HepG2 (cell line): Measurements from ENCODE around the gene AUTS2. TPM values are rescaled to one million over a fixed set of nuclear protein-coding genes. Genes with fewer than 3 reads are reported as not detected.

Experiments used
- ATAC-seq: fragments of 200-7000 bp; cut with Tn5 transposase; 3 replicates; pipeline ENCODE4 v1.9.1; 2020; ENCODE audit warnings: mild to moderate bottlenecking, moderate library complexity
- BruUV-seq: library from RNA; stranded (reverse); fragments of 400-500 nt; replicated peaks from 2 replicates; lab custom pipeline; 2021; lab: Mats Ljungman, UMichigan
- CTCF ChIA-PET: fragments of 300-600 bp; formaldehyde crosslinking; extraction: SDS; loops from one replicate; lab custom pipeline; 2021; ENCODE audit warnings: low total read pairs, inconsistent platforms, low intra/inter-chr PET ratio; lab: Yijun Ruan, JAX
- POLR2A ChIA-PET: fragments of 350-600 bp; sonication (Branson Sonifier 250); formaldehyde crosslinking; loops from one replicate; lab custom pipeline; 2020; ENCODE audit warnings: antibody characterized with exemption, inconsistent platforms; lab: Yijun Ruan, JAX
- DNase-seq: peaks from one replicate; pipeline ENCODE4 v3.0.0-alpha.2; 2015; ENCODE audit warnings: low spot score
- FAIRE-seq: peaks from 3 replicates; lab custom pipeline; 2011; peaks lifted over from hg19 to GRCh38; lab: Jason Lieb, UNC
- H2AFZ ChIP-seq: one replicate; pipeline ENCODE4 v1.6.1; 2011; ENCODE audit warnings: low read length, inconsistent platforms
- H3K27ac ChIP-seq: fragments of 300-600 bp; 3 replicates; pipeline ENCODE4 v1.8.0; 2011; ENCODE audit warnings: mixed run types, mild to moderate bottlenecking, mixed read lengths, low read length, inconsistent platforms; ENCODE audit not compliant: insufficient read depth; ENCODE audit errors: extremely low read length
- H3K27me3 ChIP-seq, 2 experiments: fragments of 200-600 bp in 1 of 2; 2 replicates in 1 of 2; 3 replicates in 1 of 2; pipeline versions ENCODE4 v1.6.0 to v1.8.0; 2011; ENCODE audit warnings: low read length in 2 of 2, mild to moderate bottlenecking in 2 of 2, moderate library complexity in 2 of 2, inconsistent platforms in 1 of 2; ENCODE audit not compliant: insufficient read depth in 2 of 2, control insufficient read depth in 1 of 2
- H3K36me3 ChIP-seq, 2 experiments: fragments of 200-600 bp in 1 of 2; replicated peaks in 1 of 2; 2 replicates in 1 of 2; 3 replicates in 1 of 2; pipeline versions ENCODE4 v1.5.1 to v1.8.0; 2011; ENCODE audit warnings: low read length in 2 of 2, inconsistent platforms in 1 of 2; ENCODE audit not compliant: insufficient read depth in 2 of 2, control insufficient read depth in 1 of 2
- H3K4me1 ChIP-seq: 2 replicates; pipeline ENCODE4 v1.5.1; 2012; ENCODE audit warnings: low read length, inconsistent platforms; ENCODE audit not compliant: insufficient read depth
- H3K4me2 ChIP-seq: 2 replicates; pipeline ENCODE4 v1.6.0; 2011; ENCODE audit warnings: low read depth, low read length, inconsistent platforms
- H3K4me3 ChIP-seq, 3 experiments: fragments of 200-600 bp in 1 of 3; sonication (generic), shearing (Covaris generic) in 1 of 3; replicated peaks in 1 of 3; 2 replicates each; pipeline ENCODE4 v1.5.1; 2011 to 2016; ENCODE audit warnings: low read length in 3 of 3, inconsistent platforms in 2 of 3, low read depth in 2 of 3, mild to moderate bottlenecking in 2 of 3, control low read depth in 1 of 3, mixed read lengths in 1 of 3; ENCODE audit not compliant: insufficient read depth in 1 of 3
- H3K79me2 ChIP-seq: one replicate; pipeline ENCODE4 v1.6.1; 2011; ENCODE audit warnings: low read length, inconsistent platforms; ENCODE audit not compliant: insufficient read depth
- H3K9ac ChIP-seq: 2 replicates; pipeline ENCODE4 v1.6.0; 2011; ENCODE audit warnings: mild to moderate bottlenecking, low read depth, low read length, inconsistent platforms; ENCODE audit not compliant: insufficient read depth
- H3K9me3 ChIP-seq: 2 replicates; pipeline ENCODE4 v1.5.1; 2012; ENCODE audit warnings: mild to moderate bottlenecking, low read length
- H4K20me1 ChIP-seq: 2 replicates; pipeline ENCODE4 v1.6.0; 2011; ENCODE audit warnings: inconsistent platforms, mild to moderate bottlenecking, low read length, moderate library complexity; ENCODE audit not compliant: insufficient read depth
- DBP ChIP-seq: sonication (generic); formaldehyde crosslinking; IDR thresholded peaks from 2 replicates; pipeline ENCODE4 v1.4.0; 2020; ENCODE audit warnings: missing genetic modification reagents; ENCODE audit errors: not compliant biosample characterization
- JARID2 ChIP-seq: sonication (generic); formaldehyde crosslinking; IDR thresholded peaks from 2 replicates; pipeline ENCODE4 v1.8.1; 2023; ENCODE audit warnings: missing genetic modification reagents, inconsistent platforms; ENCODE audit not compliant: insufficient replicate concordance
- MEF2D ChIP-seq: sonication (generic); formaldehyde crosslinking; IDR thresholded peaks from 2 replicates; pipeline ENCODE4 v1.5.1; 2020; ENCODE audit warnings: mild to moderate bottlenecking, missing genetic modification reagents
- POLR2A ChIP-seq, 2 experiments: IDR thresholded peaks; 2 replicates each; pipeline ENCODE4 v1.6.1; 2011; ENCODE audit warnings: low read depth in 2 of 2, low read length in 2 of 2, mild to moderate bottlenecking in 1 of 2, moderate library complexity in 1 of 2; ENCODE audit not compliant: insufficient read depth in 1 of 2
- REXO4 ChIP-seq: sonication (generic); formaldehyde crosslinking; IDR thresholded peaks from 2 replicates; pipeline ENCODE4 v1.8.0; 2022; ENCODE audit warnings: missing genetic modification reagents, mild to moderate bottlenecking, borderline replicate concordance
- ZNF260 ChIP-seq: sonication (generic); formaldehyde crosslinking; IDR thresholded peaks from 2 replicates; pipeline ENCODE4 v1.4.0; 2020; ENCODE audit warnings: missing genetic modification reagents, low read depth, mild to moderate bottlenecking, borderline replicate concordance
- ZNF33A ChIP-seq: sonication (generic); formaldehyde crosslinking; IDR thresholded peaks from 2 replicates; pipeline ENCODE4 v1.5.1; 2020; ENCODE audit warnings: missing genetic modification reagents, mild to moderate bottlenecking, moderate library complexity, borderline replicate concordance
- ZNF460 ChIP-seq: sonication (generic); formaldehyde crosslinking; IDR thresholded peaks from 2 replicates; pipeline ENCODE4 v1.5.1; 2020; ENCODE audit warnings: missing genetic modification reagents, mild to moderate bottlenecking, borderline replicate concordance
- WGBS: methylation state at CpG from one replicate; pipeline ENCODE4 v1.1.6; 2017; ENCODE audit warnings: low lambda C conversion rate; 5-methylcytosine and 5-hydroxymethylcytosine counted together
- in situ Hi-C: cut with HindIII; loops from 2 replicates; pipeline ENCODE4 v1.10.0; 2017; ENCODE audit warnings: low pct_unique_long_range_greater_than_20kb; ENCODE audit not compliant: extremely low pct_ligation_motif_present
- intact Hi-C: fragments of 100-400 bp; cut with micrococcal nuclease; formaldehyde crosslinking; loops from one replicate; pipeline ENCODE4 v1.10.0; 2022; ENCODE audit not compliant: unreplicated experiment
- polyA plus RNA-seq, 8 experiments: library from polyadenylated mRNA; depleted of rRNA in 3 of 8; stranded (reverse) in 7 of 8; unstranded in 1 of 8; fragments of >200 nt; fragmentation: Illumina TruSeq in 4 of 8; extraction: Trizol in 4 of 8; gene quantifications; 2 replicates each; pipeline versions ENCODE4 v1.2.1 to v1.2.3, GENCODE V29; 2011 to 2016; ENCODE audit warnings: low read depth in 4 of 8, missing spikeins in 1 of 8, mixed read lengths in 1 of 8; ENCODE audit not compliant: insufficient read depth in 1 of 8
- total RNA-seq, 5 experiments: library from RNA; depleted of rRNA; stranded (reverse); fragments of >200 nt; fragmentation: Illumina TruSeq; extraction: Trizol; gene quantifications; 2 replicates each; pipeline ENCODE4 v1.2.3, GENCODE V29; 2016; ENCODE audit warnings: low read depth in 1 of 5
- TF ChIP-seq, protein P1 (sequence below): sonication (generic); formaldehyde crosslinking; IDR thresholded peaks from 2 replicates; pipeline ENCODE4 v1.4.0; 2020; ENCODE audit warnings: mild to moderate bottlenecking, low read depth, missing genetic modification reagents
- TF ChIP-seq, protein P2 (sequence below): sonication (generic); formaldehyde crosslinking; IDR thresholded peaks from 2 replicates; pipeline ENCODE4 v1.4.0; 2020; ENCODE audit warnings: missing genetic modification reagents, borderline replicate concordance
- TF ChIP-seq, protein P3 (sequence below): sonication (generic); formaldehyde crosslinking; IDR thresholded peaks from 2 replicates; pipeline ENCODE4 v1.4.0; 2020; ENCODE audit warnings: mild to moderate bottlenecking, missing genetic modification reagents, borderline replicate concordance
- TF ChIP-seq, protein P4 (sequence below): sonication (generic); formaldehyde crosslinking; IDR thresholded peaks from 2 replicates; pipeline ENCODE4 v1.8.0; 2022; ENCODE audit warnings: mild to moderate bottlenecking, missing genetic modification reagents, moderate library complexity

The AUTS2 gene
- total and polyA plus RNA-seq, 2 of the 13 experiments (the other 11 are each of a cell fraction or from before 2014, with no cell fraction given), result 0.38 TPM; not detected in 1

GRCh38 chr7:70631718-70632117, 1033.4 kb downstream of the AUTS2 start (continued):
- TF ChIP-seq ZNF33A, result no peak

- in situ Hi-C loops (no loop called here), intact Hi-C loops (no loop called here)
- Histone ChIP-seq H3K4me3 (no peak overlapping the region), H4K20me1 (no peaks in the 10 kb centered on the region), H3K27ac (no peak overlapping the region), H3K4me1 (no peaks in the 10 kb centered on the region), H3K4me2 (no peak overlapping the region), H3K27me3 (no peaks in the 10 kb centered on the region; a peak in 1 of 5 replicates), H3K9ac (no peak overlapping the region), H2AFZ (no peak overlapping the region), H3K36me3 (no peaks in the 10 kb centered on the region), H3K9me3 (no peaks in the 10 kb centered on the region), H3K79me2 (no peaks in the 10 kb centered on the region)
- DNase-seq, result no peak
- FAIRE-seq, result no peak
- POLR2A ChIA-PET, result no interaction called here
- ATAC-seq, result no peak
- BruUV-seq, result no TSS peak
- CTCF ChIA-PET, result no interaction called here
- 2% methylated on average over 5 of the region's 5 CpGs for WGBS
- TF ChIP-seq, protein P1, sequence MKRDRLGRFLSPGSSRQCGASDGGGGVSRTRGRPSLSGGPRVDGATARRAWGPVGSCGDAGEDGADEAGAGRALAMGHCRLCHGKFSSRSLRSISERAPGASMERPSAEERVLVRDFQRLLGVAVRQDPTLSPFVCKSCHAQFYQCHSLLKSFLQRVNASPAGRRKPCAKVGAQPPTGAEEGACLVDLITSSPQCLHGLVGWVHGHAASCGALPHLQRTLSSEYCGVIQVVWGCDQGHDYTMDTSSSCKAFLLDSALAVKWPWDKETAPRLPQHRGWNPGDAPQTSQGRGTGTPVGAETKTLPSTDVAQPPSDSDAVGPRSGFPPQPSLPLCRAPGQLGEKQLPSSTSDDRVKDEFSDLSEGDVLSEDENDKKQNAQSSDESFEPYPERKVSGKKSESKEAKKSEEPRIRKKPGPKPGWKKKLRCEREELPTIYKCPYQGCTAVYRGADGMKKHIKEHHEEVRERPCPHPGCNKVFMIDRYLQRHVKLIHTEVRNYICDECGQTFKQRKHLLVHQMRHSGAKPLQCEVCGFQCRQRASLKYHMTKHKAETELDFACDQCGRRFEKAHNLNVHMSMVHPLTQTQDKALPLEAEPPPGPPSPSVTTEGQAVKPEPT (CRISPR knock-in tag), result no peak
- no peak for TF ChIP-seq ZNF260
- TF ChIP-seq, protein P2, sequence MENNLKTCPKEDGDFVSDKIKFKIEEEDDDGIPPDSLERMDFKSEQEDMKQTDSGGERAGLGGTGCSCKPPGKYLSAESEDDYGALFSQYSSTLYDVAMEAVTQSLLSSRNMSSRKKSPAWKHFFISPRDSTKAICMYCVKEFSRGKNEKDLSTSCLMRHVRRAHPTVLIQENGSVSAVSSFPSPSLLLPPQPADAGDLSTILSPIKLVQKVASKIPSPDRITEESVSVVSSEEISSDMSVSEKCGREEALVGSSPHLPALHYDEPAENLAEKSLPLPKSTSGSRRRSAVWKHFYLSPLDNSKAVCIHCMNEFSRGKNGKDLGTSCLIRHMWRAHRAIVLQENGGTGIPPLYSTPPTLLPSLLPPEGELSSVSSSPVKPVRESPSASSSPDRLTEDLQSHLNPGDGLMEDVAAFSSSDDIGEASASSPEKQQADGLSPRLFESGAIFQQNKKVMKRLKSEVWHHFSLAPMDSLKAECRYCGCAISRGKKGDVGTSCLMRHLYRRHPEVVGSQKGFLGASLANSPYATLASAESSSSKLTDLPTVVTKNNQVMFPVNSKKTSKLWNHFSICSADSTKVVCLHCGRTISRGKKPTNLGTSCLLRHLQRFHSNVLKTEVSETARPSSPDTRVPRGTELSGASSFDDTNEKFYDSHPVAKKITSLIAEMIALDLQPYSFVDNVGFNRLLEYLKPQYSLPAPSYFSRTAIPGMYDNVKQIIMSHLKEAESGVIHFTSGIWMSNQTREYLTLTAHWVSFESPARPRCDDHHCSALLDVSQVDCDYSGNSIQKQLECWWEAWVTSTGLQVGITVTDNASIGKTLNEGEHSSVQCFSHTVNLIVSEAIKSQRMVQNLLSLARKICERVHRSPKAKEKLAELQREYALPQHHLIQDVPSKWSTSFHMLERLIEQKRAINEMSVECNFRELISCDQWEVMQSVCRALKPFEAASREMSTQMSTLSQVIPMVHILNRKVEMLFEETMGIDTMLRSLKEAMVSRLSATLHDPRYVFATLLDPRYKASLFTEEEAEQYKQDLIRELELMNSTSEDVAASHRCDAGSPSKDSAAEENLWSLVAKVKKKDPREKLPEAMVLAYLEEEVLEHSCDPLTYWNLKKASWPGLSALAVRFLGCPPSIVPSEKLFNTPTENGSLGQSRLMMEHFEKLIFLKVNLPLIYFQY (CRISPR knock-in tag), result no peak
- TF ChIP-seq, protein P3, sequence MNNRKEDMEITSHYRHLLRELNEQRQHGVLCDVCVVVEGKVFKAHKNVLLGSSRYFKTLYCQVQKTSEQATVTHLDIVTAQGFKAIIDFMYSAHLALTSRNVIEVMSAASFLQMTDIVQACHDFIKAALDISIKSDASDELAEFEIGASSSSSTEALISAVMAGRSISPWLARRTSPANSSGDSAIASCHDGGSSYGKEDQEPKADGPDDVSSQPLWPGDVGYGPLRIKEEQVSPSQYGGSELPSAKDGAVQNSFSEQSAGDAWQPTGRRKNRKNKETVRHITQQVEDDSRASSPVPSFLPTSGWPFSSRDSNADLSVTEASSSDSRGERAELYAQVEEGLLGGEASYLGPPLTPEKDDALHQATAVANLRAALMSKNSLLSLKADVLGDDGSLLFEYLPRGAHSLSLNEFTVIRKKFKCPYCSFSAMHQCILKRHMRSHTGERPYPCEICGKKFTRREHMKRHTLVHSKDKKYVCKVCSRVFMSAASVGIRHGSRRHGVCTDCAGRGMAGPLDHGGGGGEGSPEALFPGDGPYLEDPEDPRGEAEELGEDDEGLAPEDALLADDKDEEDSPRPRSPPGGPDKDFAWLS (CRISPR knock-in tag), result no peak
- TF ChIP-seq MEF2D, result no peak
- TF ChIP-seq DBP (CRISPR knock-in tag), result no peak
- no peak for TF ChIP-seq POLR2A (IDR thresholded peaks at IDR 0.05; ENCODE audit: insufficient read depth in 1 of 2, low read depth in 2 of 2, low read length in 2 of 2)
- TF ChIP-seq, protein P4, sequence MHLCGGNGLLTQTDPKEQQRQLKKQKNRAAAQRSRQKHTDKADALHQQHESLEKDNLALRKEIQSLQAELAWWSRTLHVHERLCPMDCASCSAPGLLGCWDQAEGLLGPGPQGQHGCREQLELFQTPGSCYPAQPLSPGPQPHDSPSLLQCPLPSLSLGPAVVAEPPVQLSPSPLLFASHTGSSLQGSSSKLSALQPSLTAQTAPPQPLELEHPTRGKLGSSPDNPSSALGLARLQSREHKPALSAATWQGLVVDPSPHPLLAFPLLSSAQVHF (CRISPR knock-in tag), result no peak
- TF ChIP-seq JARID2 (CRISPR knock-in tag), result no peak
- no peak for TF ChIP-seq ZNF460
- TF ChIP-seq REXO4 (CRISPR knock-in tag), result no peak
Measured at GRCh38 chr7:70632400-70632799, 1034.1 kb downstream of the AUTS2 start.
